ENCODE measurements around the gene BCDIN3D. TPM values are rescaled to one million over a fixed set of nuclear protein-coding genes. Genes with fewer than 3 reads are reported as not detected.
A peak's percentile ranks its signal among the peaks of the same experiment; 100 is the strongest.
"Not testable (repeated sequence)": the region's sequence is repeated elsewhere in the genome, so short reads cannot be mapped to it uniquely, and the experiment has no call there.

BCDIN3D gene
- polyA plus RNA-seq, 6 donors from 2014 or later = 7.2 to 10.7 (median 9.0) TPM

DNA sequence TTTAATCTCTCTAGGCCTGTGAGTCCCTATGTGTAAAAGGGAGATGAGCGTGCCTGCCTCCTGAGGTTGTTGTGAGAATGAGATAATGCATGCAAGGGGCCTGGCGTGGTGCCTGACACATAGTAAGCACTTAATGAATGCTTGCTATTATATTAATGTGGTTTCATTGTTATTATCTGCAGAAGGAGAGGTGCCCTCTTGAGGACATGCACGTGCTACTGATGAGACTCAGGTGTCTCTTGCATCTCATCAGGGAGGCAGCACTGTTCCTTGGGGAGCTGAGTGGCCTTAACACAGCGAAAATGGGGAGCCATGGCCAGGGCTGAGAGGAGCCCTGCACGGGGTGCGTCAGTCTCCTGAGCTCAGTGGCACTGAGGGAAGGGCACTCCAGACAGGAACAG lies 29.9 kb upstream of the BCDIN3D start:
- H3K36me3 Mint-ChIP-seq = no peaks in the 10 kb centered on the region
- peaks cover 0 to 11% (median 9%) of the 10 kb centered on the region in 3 donors for H3K27me3 Mint-ChIP-seq
- no peak for DNase-seq
- no peak for ATAC-seq (ENCODE audit: low read depth in 2 of 2)
- H3K4me3 Mint-ChIP-seq = peak overlapping the region in 1 of 8 donors; percentile 8
- peaks cover 0 to 2% (median 0%) of the 10 kb centered on the region in 7 donors for H3K9me3 Mint-ChIP-seq
- no peak overlapping the region for H3K27ac Mint-ChIP-seq
- peaks cover 0 to 2% (median 0%) of the 10 kb centered on the region in 3 donors for H3K4me1 Mint-ChIP-seq

DNA sequence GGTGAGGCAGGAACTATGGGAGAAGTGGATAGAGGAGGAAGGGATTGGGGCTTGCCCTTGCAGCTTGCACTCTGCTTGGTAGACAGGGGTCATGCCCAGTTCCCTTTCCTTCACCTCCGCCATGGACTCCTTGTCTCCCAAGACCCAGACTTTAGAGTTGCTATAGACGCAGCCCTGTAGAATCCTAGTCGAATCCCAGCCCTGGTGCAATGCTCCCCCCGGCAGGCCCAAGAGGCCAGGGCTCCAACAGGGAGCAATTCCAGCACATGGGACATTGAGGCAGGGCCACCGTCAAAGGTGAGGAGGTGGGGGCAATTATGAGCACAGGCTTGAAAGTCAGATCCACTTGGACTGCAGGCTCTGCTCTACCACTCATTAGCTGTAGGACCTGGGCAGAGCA lies 29.5 kb upstream of the BCDIN3D start:
- Mint-ChIP-seq H3K27me3 (peaks cover 0 to 15% (median 11%) of the 10 kb centered on the region in 3 donors), H3K4me1 (peaks cover 0 to 5% (median 0%) of the 10 kb centered on the region in 3 donors), H3K4me3 (no peak overlapping the region), H3K9me3 (no peaks in the 10 kb centered on the region), H3K27ac (no peak overlapping the region), H3K36me3 (no peaks in the 10 kb centered on the region)
- ATAC-seq (ENCODE audit: low read depth in 2 of 2) (no peak), DNase-seq (no peak)

DNA sequence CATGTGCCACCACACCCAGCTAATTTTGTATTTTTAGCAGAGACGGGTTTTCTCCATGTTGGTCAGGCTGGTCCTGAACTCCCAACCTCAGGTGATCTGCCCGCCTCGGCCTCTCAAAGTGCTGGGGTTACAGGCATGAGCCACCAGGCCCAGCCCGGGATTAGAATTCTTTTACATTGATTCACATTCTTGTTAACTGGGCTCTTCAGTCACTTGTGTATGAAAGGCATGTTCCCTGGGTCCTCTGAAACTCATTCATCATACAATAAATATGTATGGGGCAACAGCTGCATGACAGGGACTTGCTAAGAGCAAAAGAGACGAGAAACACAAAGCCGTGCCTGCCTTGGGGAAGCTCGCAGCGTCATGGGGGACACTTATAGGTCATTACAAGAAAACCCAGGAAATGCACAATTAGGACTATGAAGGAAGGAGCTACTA lies 28.9 kb upstream of the BCDIN3D start:
- not testable (repeated sequence) for H3K36me3 Mint-ChIP-seq; DNase-seq; ATAC-seq (ENCODE audit: low read depth in 2 of 2); H3K9me3 Mint-ChIP-seq; H3K4me1 Mint-ChIP-seq; H3K27ac Mint-ChIP-seq; H3K4me3 Mint-ChIP-seq
- H3K27me3 Mint-ChIP-seq = peaks cover 0 to 16% (median 13%) of the 10 kb centered on the region in 3 donors

DNA sequence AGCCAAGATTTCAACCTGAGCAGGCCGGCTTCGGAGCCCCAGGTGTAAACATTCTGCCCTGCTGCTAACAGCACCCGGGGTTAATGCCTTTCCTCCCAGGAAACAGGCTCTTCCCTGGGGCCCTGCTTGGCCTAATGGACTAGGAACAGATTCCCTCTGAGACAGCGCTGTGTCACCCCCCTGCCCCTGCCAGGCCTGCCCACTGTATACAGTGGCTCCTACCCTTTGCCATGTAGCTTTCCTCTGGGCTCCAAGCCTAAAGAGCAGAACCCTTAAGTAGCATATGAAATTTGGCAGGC lies 28.3 kb upstream of the BCDIN3D start:
- Mint-ChIP-seq H3K4me3 (no peak overlapping the region), H3K9me3 (no peaks in the 10 kb centered on the region), H3K27ac (no peak overlapping the region), H3K4me1 (peaks cover 0 to 5% (median 3%) of the 10 kb centered on the region in 3 donors), H3K36me3 (no peaks in the 10 kb centered on the region), H3K27me3 (peaks cover 0 to 17% (median 16%) of the 10 kb centered on the region in 3 donors)
- ATAC-seq (ENCODE audit: low read depth in 2 of 2) = no peak
- no peak for DNase-seq

DNA sequence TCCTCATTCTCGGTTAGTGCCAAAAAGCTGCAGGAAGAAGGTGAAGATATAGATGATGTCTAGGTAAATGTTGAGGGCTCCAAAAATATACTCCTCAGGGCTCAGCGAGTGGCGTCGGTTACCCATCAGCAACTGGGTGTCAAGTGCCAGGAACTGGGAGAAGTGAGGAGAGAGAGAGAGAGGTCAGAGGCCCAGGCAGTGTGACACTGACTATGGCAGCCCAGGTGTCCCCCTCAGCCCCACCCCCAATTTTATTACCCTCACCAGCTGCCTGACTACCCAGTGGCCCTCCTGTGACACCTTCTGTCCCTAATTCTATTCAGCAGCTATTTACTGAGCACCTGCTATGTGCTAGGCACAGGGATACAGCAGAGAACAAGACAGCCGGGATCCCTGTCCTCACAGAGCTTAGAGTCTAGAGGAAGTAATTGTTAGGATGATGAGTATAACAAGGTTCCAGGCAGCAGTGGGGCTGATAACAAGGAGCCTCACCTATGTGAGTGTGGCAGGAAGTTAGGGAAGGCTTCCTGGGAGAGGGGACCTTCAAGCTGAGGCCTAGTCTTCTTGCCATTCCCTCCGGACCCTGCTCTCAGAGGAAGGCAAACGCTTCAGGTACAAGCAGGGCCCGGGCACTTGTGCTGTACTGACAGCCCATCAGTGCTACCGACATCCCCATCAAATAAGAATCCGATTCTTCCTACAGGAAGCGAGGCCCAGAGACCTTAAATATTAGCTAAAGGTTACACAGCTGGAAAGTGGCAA lies 27.8 kb upstream of the BCDIN3D start:
- Mint-ChIP-seq H3K27ac (no peak overlapping the region), H3K4me3 (no peak overlapping the region), H3K27me3 (peaks cover 0 to 19% (median 16%) of the 10 kb centered on the region in 3 donors), H3K4me1 (peaks cover 0 to 5% (median 3%) of the 10 kb centered on the region in 3 donors), H3K9me3 (no peaks in the 10 kb centered on the region), H3K36me3 (no peaks in the 10 kb centered on the region)
- no peak for DNase-seq
- ATAC-seq (ENCODE audit: low read depth in 2 of 2) = no peak

DNA sequence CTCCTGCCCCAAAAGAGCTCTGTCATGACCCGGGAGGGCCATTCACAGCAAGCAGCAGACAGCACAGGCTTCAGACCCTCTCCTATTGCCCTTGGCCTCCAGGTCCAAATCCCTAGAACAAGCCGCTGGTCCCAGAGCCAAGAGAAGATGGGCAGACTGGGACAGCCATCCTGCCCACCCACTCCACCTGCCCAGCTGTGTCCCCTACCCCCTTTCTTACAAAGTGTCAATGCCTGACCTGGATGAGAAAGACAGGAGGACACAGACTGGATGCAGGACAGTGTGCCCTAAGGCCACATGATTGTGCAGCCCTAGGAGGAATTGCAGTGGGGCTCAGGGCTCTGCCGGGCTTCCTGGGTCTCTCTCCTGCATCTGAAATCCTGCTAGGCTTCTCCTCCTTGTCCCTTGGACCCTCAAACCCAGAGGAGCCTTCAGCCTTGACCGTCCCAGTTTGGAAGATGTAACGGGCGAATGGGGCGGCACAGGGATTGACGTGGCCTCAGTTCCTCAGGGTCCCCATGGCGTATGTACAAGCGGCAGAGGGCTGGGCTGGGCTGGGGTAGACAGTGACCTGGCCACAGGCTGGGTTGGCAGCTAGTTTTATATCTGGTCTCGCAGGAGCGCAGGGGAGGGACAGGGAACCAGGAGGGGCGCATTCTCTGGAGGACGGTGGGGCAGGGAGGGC lies 27.1 kb upstream of the BCDIN3D start:
- peaks cover 0 to 5% (median 3%) of the 10 kb centered on the region in 3 donors for H3K4me1 Mint-ChIP-seq
- H3K36me3 Mint-ChIP-seq = no peaks in the 10 kb centered on the region
- H3K4me3 Mint-ChIP-seq = no peak overlapping the region
- peaks cover 0 to 27% (median 21%) of the 10 kb centered on the region in 3 donors for H3K27me3 Mint-ChIP-seq
- no peak overlapping the region for H3K27ac Mint-ChIP-seq
- DNase-seq = no peak
- no peak for ATAC-seq (ENCODE audit: low read depth in 2 of 2)
- H3K9me3 Mint-ChIP-seq = no peaks in the 10 kb centered on the region

DNA sequence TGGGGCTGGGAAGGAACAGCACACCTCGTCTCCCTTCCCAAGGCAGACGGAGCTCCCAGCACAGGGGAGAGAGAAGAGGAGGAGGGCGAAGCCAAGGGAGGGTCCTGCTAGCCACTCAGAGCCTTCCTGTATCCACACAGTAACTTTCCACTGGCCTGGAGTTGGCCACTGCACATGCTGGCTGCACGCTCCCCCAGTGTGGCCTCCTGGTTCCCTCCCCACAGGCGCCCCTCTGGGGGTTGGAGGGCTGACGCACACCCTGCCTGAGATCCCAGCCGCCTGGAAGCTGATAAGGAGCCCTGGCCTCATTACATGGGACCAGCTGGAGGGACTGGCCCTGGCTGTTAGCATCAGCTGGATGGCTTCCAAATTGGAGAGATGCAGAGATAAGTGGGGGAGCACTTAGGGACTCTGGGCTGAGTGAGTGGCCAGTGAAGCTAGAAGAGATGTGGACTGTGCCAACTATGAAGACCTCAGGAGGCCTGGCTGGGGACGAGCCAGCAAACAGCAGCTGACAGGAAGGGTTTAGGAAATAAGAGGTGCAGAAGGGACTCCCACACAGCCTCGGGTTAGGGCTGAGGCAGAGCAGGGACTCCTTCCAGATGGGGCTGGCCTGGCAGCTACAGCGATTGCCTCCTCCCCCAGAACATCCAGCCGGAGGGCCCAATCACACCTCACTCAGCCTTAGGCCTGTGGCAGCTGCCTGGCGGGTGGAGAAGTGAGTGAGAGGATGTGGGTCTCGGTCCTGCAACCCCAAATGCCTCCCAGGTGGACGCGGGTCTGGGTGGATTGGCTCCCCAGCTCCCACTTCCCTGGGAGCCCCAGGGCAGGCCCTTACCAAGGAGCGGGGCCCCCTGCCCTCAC lies 26.3 kb upstream of the BCDIN3D start:
- H3K27ac Mint-ChIP-seq = peak overlapping the region in 1 of 6 donors; percentile 83
- H3K27me3 Mint-ChIP-seq = peaks cover 0 to 34% (median 23%) of the 10 kb centered on the region in 3 donors
- H3K9me3 Mint-ChIP-seq = no peaks in the 10 kb centered on the region
- no peak for ATAC-seq (ENCODE audit: low read depth in 2 of 2)
- H3K4me3 Mint-ChIP-seq = no peak overlapping the region
- no peak for DNase-seq
- no peaks in the 10 kb centered on the region for H3K36me3 Mint-ChIP-seq
- H3K4me1 Mint-ChIP-seq = peaks cover 0 to 5% (median 3%) of the 10 kb centered on the region in 3 donors

DNA sequence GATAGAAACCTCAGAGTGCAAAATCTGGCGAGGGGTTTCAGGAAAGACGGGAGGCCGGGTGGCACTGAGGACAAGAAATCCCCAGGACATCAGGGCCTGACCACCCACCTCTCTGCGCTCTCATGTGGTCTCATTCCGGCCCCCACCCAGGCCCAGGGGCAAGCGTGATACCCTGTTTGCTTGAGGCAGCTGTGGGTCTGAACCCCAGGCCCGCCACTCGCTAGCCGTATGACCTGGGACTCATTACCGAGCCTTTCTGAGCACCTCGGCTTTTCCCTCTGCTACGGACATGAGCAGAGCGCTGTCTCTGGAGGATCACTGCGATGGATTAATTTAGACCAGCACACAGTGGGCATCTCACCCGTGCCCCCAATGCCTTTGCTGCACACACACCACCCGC lies 25.5 kb upstream of the BCDIN3D start:
- H3K27me3 Mint-ChIP-seq = peaks cover 0 to 36% (median 23%) of the 10 kb centered on the region in 3 donors
- no peaks in the 10 kb centered on the region for H3K36me3 Mint-ChIP-seq
- ATAC-seq (ENCODE audit: low read depth in 2 of 2) = no peak
- H3K9me3 Mint-ChIP-seq = no peaks in the 10 kb centered on the region
- H3K27ac Mint-ChIP-seq = no peak overlapping the region
- no peak overlapping the region for H3K4me3 Mint-ChIP-seq
- no peak for DNase-seq
- peaks cover 0 to 5% (median 3%) of the 10 kb centered on the region in 3 donors for H3K4me1 Mint-ChIP-seq

DNA sequence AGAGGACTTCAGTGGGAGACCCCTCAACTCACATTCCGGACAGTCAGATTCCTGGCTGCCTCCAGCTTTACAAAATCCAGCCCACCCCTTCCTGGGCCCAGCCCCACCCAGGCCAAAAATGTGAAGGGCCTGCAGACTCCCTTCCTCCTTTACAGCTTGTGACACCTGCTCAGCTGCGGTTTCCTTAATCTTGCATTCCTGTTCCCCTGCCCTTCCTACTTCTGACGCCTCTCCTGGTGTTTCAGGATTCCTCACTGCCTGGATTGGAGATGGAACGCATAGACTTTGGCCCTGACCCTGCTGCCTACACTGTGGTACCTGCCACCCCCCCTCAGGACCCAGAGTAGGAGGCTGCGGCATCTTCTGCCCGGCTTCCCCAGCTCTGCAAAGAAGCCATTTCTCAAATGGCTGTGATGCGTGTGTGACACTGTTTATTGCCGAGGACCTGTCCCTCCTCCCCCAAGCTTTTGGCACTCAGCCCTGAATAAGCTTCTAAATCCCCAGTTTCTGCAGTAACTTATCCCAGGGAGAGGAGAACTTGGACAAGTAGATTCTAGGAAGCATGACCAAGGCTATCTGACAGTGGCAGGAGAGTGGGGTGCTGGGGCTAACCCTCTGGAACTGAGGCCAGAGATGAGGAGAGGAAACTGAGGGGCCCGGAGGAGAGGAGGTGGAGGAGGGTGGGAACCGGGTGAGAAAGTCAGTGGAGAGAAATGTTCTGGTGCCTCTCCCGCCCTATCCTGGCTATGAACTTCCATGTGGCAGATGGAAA lies 24.9 kb upstream of the BCDIN3D start:
- H3K27me3 Mint-ChIP-seq = peaks cover 0 to 36% (median 23%) of the 10 kb centered on the region in 3 donors
- no peak overlapping the region for H3K4me3 Mint-ChIP-seq
- peak overlapping the region in 1 of 6 donors; percentile 56 for H3K27ac Mint-ChIP-seq
- ATAC-seq (ENCODE audit: low read depth in 2 of 2) (no peak), DNase-seq (no peak)
- no peaks in the 10 kb centered on the region for H3K9me3 Mint-ChIP-seq
- H3K4me1 Mint-ChIP-seq = peaks cover 0 to 5% (median 3%) of the 10 kb centered on the region in 3 donors
- H3K36me3 Mint-ChIP-seq = no peaks in the 10 kb centered on the region

DNA sequence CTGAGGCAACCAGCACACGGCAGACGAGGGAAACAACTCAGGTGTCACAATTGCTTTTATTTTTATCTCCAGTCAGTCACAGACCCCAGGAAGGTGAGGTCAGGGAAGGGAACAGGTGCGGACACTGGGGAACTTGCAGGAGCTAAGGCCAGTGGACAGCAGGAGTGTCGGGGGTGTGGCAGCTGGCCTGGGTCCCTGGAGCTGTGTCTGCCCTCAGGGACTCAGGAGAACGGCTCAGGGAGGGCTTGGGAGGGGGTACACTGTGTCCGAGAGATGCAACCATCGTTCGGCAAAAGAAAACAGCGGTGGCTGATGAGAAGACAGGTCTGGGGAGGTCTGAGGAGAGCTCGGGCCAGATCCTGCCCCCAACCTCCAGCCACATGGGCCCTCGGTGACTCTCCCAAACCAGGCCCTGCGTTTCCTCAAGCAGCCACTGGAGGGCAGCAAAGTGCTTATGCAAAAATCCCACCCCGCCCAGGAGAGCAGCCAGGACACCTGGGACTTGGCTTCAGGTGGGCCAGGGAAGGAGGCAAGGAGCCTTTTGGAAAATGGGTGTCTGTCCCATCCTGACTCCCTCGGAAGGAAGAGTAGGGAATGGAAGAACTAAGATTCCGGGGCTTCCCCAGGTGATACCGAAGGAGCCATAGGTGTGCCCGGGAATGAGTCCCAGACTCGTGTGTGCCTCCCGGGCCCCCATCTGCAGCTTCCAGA lies 24.1 kb upstream of the BCDIN3D start:
- Mint-ChIP-seq H3K4me1 (peaks cover 0 to 5% (median 3%) of the 10 kb centered on the region in 3 donors), H3K27me3 (peaks cover 0 to 36% (median 23%) of the 10 kb centered on the region in 3 donors), H3K27ac (peak overlapping the region in 3 of 6 donors; percentile 33 to 81 (median 69)), H3K9me3 (no peaks in the 10 kb centered on the region), H3K4me3 (no peak overlapping the region), H3K36me3 (no peaks in the 10 kb centered on the region)
- ATAC-seq (ENCODE audit: low read depth in 2 of 2) (peak; percentile 61 to 86), DNase-seq (peak; percentile 62)

DNA sequence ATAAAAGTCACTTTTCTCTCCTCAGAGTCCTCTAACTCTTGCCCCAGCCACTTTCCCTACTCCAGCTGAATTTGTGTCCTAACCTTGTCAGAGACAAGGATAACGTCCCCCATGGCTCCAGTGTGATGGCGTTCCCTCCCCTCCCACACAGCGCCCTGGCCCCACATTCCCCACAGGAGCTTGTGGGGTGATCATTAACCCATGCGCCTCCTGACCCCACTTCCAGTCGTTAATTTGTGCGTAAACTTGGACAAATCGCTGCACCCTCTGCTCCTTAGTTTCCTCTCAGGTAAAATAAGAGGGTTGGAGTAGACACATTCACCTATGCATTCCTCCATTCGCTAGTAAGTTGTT lies 22.9 kb upstream of the BCDIN3D start:
- no peaks in the 10 kb centered on the region for H3K36me3 Mint-ChIP-seq
- H3K9me3 Mint-ChIP-seq = no peaks in the 10 kb centered on the region
- ATAC-seq (ENCODE audit: low read depth in 2 of 2) (no peak), DNase-seq (no peak)
- peaks cover 0 to 36% (median 23%) of the 10 kb centered on the region in 3 donors for H3K27me3 Mint-ChIP-seq
- H3K4me1 Mint-ChIP-seq = peaks cover 0 to 5% (median 3%) of the 10 kb centered on the region in 3 donors
- H3K4me3 Mint-ChIP-seq = no peak overlapping the region
- no peak overlapping the region for H3K27ac Mint-ChIP-seq

DNA sequence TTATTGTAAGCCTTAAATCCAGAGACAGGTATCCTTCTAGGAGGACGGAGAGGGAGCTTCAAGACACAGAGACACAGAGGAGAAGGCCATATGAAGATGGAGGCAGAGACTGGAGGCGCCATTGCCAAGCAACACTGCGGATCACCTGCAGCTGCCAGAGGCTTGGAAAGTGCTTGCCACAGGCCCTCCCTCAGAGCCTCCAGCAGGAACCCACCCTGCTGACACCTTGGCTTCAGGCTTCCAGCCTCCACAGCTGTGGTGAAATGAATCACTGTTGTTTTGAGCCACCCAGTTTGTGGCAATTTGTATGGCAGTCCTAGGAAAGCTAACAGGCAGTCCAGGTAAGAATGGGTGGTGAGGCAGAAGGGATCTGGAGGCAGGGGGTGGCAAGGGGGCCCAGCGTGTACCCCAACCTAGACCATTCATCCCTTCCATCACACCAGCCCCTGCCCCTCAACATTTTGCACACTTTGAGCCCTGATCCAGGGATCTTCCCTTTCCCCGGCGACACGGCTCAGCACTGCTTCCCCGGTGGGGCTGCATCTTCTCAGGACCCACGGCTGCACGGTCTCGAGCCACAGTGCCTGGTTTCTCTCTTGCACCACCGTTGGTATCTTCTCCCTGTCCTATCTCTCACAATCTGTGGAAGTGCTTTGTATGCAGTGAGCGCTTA lies 22.3 kb upstream of the BCDIN3D start:
- no peaks in the 10 kb centered on the region for H3K36me3 Mint-ChIP-seq
- H3K27ac Mint-ChIP-seq = no peak overlapping the region
- H3K4me1 Mint-ChIP-seq = peaks cover 0 to 5% (median 3%) of the 10 kb centered on the region in 3 donors
- DNase-seq (no peak), ATAC-seq (ENCODE audit: low read depth in 2 of 2) (no peak)
- H3K9me3 Mint-ChIP-seq = no peaks in the 10 kb centered on the region
- peaks cover 0 to 36% (median 23%) of the 10 kb centered on the region in 3 donors for H3K27me3 Mint-ChIP-seq
- no peak overlapping the region for H3K4me3 Mint-ChIP-seq

All from naive B cell (primary cell).